A549 (cell line): Measurements from ENCODE around the gene ATXN7L1.

Source experiments
- CBX8 ChIP-seq: fragments of 200-600 bp; sonication (generic); IDR thresholded peaks from 2 replicates; pipeline ENCODE4 v1.6.1; 2016
- TF ChIP-seq, protein P1 (sequence below): fragments of >200 bp; sonication (Bioruptor Twin); formaldehyde crosslinking; IDR thresholded peaks from 3 replicates; pipeline ENCODE4 v1.5.1; 2016

DNA sequence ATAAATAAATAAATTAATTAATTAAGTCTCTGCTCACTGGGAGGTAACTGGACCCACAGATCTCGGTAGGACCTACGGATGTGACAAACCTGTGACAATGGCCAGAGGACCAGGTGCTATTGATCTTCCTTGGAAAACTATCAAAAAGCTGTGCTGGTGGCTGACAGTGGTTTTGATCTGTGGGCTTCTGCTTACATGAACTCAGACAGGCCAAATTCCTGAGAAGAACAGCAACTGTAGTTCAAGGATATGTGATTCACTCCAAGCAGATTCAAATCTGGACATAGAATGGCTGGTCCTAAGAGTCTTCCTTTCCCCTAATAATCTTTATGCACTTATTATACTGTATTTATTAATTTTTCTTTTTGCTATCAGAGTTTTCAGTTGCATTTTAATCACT is 80.0 kb downstream of the ATXN7L1 start:
- no peak for TF ChIP-seq CBX8
- TF ChIP-seq, protein P1, sequence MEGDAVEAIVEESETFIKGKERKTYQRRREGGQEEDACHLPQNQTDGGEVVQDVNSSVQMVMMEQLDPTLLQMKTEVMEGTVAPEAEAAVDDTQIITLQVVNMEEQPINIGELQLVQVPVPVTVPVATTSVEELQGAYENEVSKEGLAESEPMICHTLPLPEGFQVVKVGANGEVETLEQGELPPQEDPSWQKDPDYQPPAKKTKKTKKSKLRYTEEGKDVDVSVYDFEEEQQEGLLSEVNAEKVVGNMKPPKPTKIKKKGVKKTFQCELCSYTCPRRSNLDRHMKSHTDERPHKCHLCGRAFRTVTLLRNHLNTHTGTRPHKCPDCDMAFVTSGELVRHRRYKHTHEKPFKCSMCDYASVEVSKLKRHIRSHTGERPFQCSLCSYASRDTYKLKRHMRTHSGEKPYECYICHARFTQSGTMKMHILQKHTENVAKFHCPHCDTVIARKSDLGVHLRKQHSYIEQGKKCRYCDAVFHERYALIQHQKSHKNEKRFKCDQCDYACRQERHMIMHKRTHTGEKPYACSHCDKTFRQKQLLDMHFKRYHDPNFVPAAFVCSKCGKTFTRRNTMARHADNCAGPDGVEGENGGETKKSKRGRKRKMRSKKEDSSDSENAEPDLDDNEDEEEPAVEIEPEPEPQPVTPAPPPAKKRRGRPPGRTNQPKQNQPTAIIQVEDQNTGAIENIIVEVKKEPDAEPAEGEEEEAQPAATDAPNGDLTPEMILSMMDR, result no peak
